ENCODE data around the gene CST9L.

CST9L gene

GRCh38 chr20:23542801-23543200, 25.5 kb downstream of the CST9L start:
- DNase-seq, result no peak

- DNase-seq, result no peak
Measured at GRCh38 chr20:23541776-23542175, 26.5 kb downstream of the CST9L start.

GRCh38 chr20:23541330-23541729, 27.0 kb downstream of the CST9L start:
- DNase-seq, result no peak

GRCh38 chr20:23540624-23541023, 27.7 kb downstream of the CST9L start:
- no peak for DNase-seq

- DNase-seq, result no peak
Measured at GRCh38 chr20:23537030-23537429, 31.3 kb downstream of the CST9L start.

- DNase-seq, result no peak
Measured at GRCh38 chr20:23536328-23536974, 31.8 kb downstream of the CST9L start.

GRCh38 chr20:23534801-23535593, 33.3 kb downstream of the CST9L start:
- no peak for DNase-seq

- no peak for DNase-seq
Measured at GRCh38 chr20:23533161-23533560, 35.1 kb downstream of the CST9L start.

GRCh38 chr20:23532533-23532932, 35.8 kb downstream of the CST9L start:
- no peak for DNase-seq

GRCh38 chr20:23530937-23531567, 37.2 kb downstream of the CST9L start:
- no peak for DNase-seq

GRCh38 chr20:23528867-23529431, 39.3 kb downstream of the CST9L start:
- no peak for DNase-seq

GRCh38 chr20:23526850-23527249, 41.4 kb downstream of the CST9L start:
- DNase-seq, result no peak

GRCh38 chr20:23524146-23524545, 44.1 kb downstream of the CST9L start:
- DNase-seq, result no peak

- no peak for DNase-seq
Measured at GRCh38 chr20:23520185-23520584, 48.1 kb downstream of the CST9L start.

GRCh38 chr20:23519556-23519955, 48.7 kb downstream of the CST9L start:
- no peak for DNase-seq

- no peak for DNase-seq
Measured at GRCh38 chr20:23517719-23518118, 50.6 kb downstream of the CST9L start.

GRCh38 chr20:23515250-23515939, 52.9 kb downstream of the CST9L start:
- DNase-seq, result no peak

- DNase-seq, result no peak
Measured at GRCh38 chr20:23514848-23515247, 53.4 kb downstream of the CST9L start.

Measured in NCI-H1694 treated with DMSO at 0.1 percent for 48 hours (cell line).